Pulmonary artery endothelial cell (primary cell): Measurements from ENCODE around the gene GFER. TPM values are rescaled to one million over a fixed set of nuclear protein-coding genes. Genes with fewer than 3 reads are reported as not detected.

Experiments
- total RNA-seq: library from RNA; depleted of rRNA; stranded (reverse); fragments of >200 nt; gene quantifications from 2 replicates; pipeline ENCODE4 v1.2.3, GENCODE V29; 2014

GFER gene
- total RNA-seq, 1 donor from 2014 or later = 21.1 TPM

Other genes starting within 250 kb of the GFER start
- 53.0 and 58.7 TPM in 2 replicates for gene NME3, start 212.7 kb upstream of the GFER start, total RNA-seq
- 5.9 and 7.1 TPM in 2 replicates for gene EME2, start 211.4 kb upstream of the GFER start, total RNA-seq
- 91.0 and 100 TPM in 2 replicates for gene MRPS34, start 211.1 kb upstream of the GFER start, total RNA-seq
- 39.4 and 44.8 TPM in 2 replicates for gene SPSB3, start 201.6 kb upstream of the GFER start, total RNA-seq
- 74.5 and 77.8 TPM in 2 replicates for gene NUBP2, start 201.2 kb upstream of the GFER start, total RNA-seq
- not detected in 2 replicates for gene IGFALS, start 190.5 kb upstream of the GFER start, total RNA-seq
- 76.2 and 78.9 TPM in 2 replicates for gene HAGH, start 157.4 kb upstream of the GFER start, total RNA-seq
- gene FAHD1, start 157.0 kb upstream of the GFER start, total RNA-seq = 91.9 and 93.0 TPM in 2 replicates
- gene MEIOB, start 112.0 kb upstream of the GFER start, total RNA-seq = 0.40 TPM in 1 of 2 replicates, not detected in the other
- gene HS3ST6, start 65.8 kb upstream of the GFER start, total RNA-seq = not detected in 2 replicates
- 10.9 and 11.1 TPM in 2 replicates for gene MSRB1, start 41.0 kb upstream of the GFER start, total RNA-seq
- gene RPL3L, start 29.5 kb upstream of the GFER start, total RNA-seq = not detected in 2 replicates
- gene NDUFB10, start 24.7 kb upstream of the GFER start, total RNA-seq = 169 and 200 TPM in 2 replicates
- gene RPS2, start 19.4 kb upstream of the GFER start, total RNA-seq = 2,313 and 4,514 TPM in 2 replicates
- gene RNF151, start 17.3 kb upstream of the GFER start, total RNA-seq = not detected in 2 replicates
- 59.4 and 61.9 TPM in 2 replicates for gene TBL3, start 12.1 kb upstream of the GFER start, total RNA-seq
- gene NOXO1, start 2.7 kb upstream of the GFER start, total RNA-seq = 0.07 and 0.13 TPM in 2 replicates
- gene SYNGR3, start 5.8 kb downstream of the GFER start, total RNA-seq = 1.8 and 5.6 TPM in 2 replicates
- gene ZNF598, start 25.6 kb downstream of the GFER start, total RNA-seq = 22.8 and 23.4 TPM in 2 replicates
- 0.33 and 0.46 TPM in 2 replicates for gene NPW, start 35.6 kb downstream of the GFER start, total RNA-seq
- gene NHERF2, start 42.7 kb downstream of the GFER start, total RNA-seq = 53.2 and 76.2 TPM in 2 replicates
- 48.6 and 48.9 TPM in 2 replicates for gene NTHL1, start 63.6 kb downstream of the GFER start, total RNA-seq
- 35.1 and 47.5 TPM in 2 replicates for gene TSC2, start 63.8 kb downstream of the GFER start, total RNA-seq
- 35.4 and 39.8 TPM in 2 replicates for gene PKD1, start 151.7 kb downstream of the GFER start, total RNA-seq
- gene RAB26, start 164.4 kb downstream of the GFER start, total RNA-seq = 0.46 and 1.1 TPM in 2 replicates
- 88.8 and 95.7 TPM in 2 replicates for gene TRAF7, start 171.6 kb downstream of the GFER start, total RNA-seq
- gene CASKIN1, start 212.4 kb downstream of the GFER start, total RNA-seq = 0.04 and 0.26 TPM in 2 replicates
- gene MLST8, start 221.3 kb downstream of the GFER start, total RNA-seq = 26.4 and 32.1 TPM in 2 replicates
- 1.1 and 6.5 TPM in 2 replicates for gene BRICD5, start 226.7 kb downstream of the GFER start, total RNA-seq
- 19.3 and 25.8 TPM in 2 replicates for gene PGP, start 230.6 kb downstream of the GFER start, total RNA-seq
- 30.3 and 34.0 TPM in 2 replicates for gene E4F1, start 239.4 kb downstream of the GFER start, total RNA-seq